Jurkat, Clone E6-1 (cell line): Measurements from ENCODE around the gene ANKRD55.
"Not testable (repeated sequence)": the region's sequence is repeated elsewhere in the genome, so short reads cannot be mapped to it uniquely, and the experiment has no call there.

Experiments
- DNase-seq: peaks from one replicate; pipeline ENCODE4 v3.0.0-alpha.2; 2011; ENCODE audit warnings: low read depth, low spot score
- H3K4me3 ChIP-seq: 2 replicates; pipeline ENCODE4 v1.5.1; 2011; ENCODE audit warnings: mild to moderate bottlenecking, low read length, control low read depth, moderate library complexity

Gene ANKRD55

GRCh38 chr5:56257010-56257409 is 23.9 kb upstream of the ANKRD55 start:
- H3K4me3 ChIP-seq, result no peak overlapping the region
- DNase-seq, result no peak

GRCh38 chr5:56255502-56255901 is 22.4 kb upstream of the ANKRD55 start:
- H3K4me3 ChIP-seq, result no peak overlapping the region
- no peak for DNase-seq

- H3K4me3 ChIP-seq, result no peak overlapping the region
- DNase-seq, result no peak
Observed at GRCh38 chr5:56253924-56254323, 20.8 kb upstream of the ANKRD55 start.

- H3K4me3 ChIP-seq, result no peak overlapping the region
- no peak for DNase-seq
Observed at GRCh38 chr5:56253126-56253525, 20.0 kb upstream of the ANKRD55 start.

- no peak overlapping the region for H3K4me3 ChIP-seq
- DNase-seq, result no peak
Observed at GRCh38 chr5:56251918-56252553, 18.9 kb upstream of the ANKRD55 start.

- DNase-seq, result no peak
- no peak overlapping the region for H3K4me3 ChIP-seq
Observed at GRCh38 chr5:56251440-56251839, 18.3 kb upstream of the ANKRD55 start.

GRCh38 chr5:56250011-56250410 is 16.9 kb upstream of the ANKRD55 start:
- DNase-seq, result no peak
- H3K4me3 ChIP-seq, result no peak overlapping the region

GRCh38 chr5:56249085-56249484 is 16.0 kb upstream of the ANKRD55 start:
- H3K4me3 ChIP-seq, DNase-seq: not testable (repeated sequence)

GRCh38 chr5:56247592-56247991 is 14.5 kb upstream of the ANKRD55 start:
- no peak for DNase-seq
- no peak overlapping the region for H3K4me3 ChIP-seq

GRCh38 chr5:56246769-56247168 is 13.6 kb upstream of the ANKRD55 start:
- DNase-seq, result no peak
- no peak overlapping the region for H3K4me3 ChIP-seq

- H3K4me3 ChIP-seq, result no peak overlapping the region
Observed at GRCh38 chr5:56245481-56245880, 12.4 kb upstream of the ANKRD55 start.

GRCh38 chr5:56244627-56245026 is 11.5 kb upstream of the ANKRD55 start:
- no peak overlapping the region for H3K4me3 ChIP-seq
- DNase-seq, result no peak

More at GRCh38 chr5:56245481-56245880, 12.4 kb upstream of the ANKRD55 start:
- no peak for DNase-seq

GRCh38 chr5:56242271-56242670 is 9.1 kb upstream of the ANKRD55 start:
- DNase-seq, H3K4me3 ChIP-seq: not testable (repeated sequence)

GRCh38 chr5:56232538-56232937 is 592 bp downstream of the ANKRD55 start:
- H3K4me3 ChIP-seq, result no peak overlapping the region

GRCh38 chr5:56230576-56230975 is 2.6 kb downstream of the ANKRD55 start:
- no peak overlapping the region for H3K4me3 ChIP-seq
- no peak for DNase-seq

More at GRCh38 chr5:56232538-56232937, 592 bp downstream of the ANKRD55 start:
- DNase-seq, result no peak

- peak; percentile 48 for DNase-seq
- no peak overlapping the region for H3K4me3 ChIP-seq
Observed at GRCh38 chr5:56229111-56229510, 4.0 kb downstream of the ANKRD55 start.

GRCh38 chr5:56228631-56229030 is 4.5 kb downstream of the ANKRD55 start:
- no peak for DNase-seq

GRCh38 chr5:56227691-56228090 is 5.4 kb downstream of the ANKRD55 start:
- no peak overlapping the region for H3K4me3 ChIP-seq
- no peak for DNase-seq

More at GRCh38 chr5:56228631-56229030, 4.5 kb downstream of the ANKRD55 start:
- no peak overlapping the region for H3K4me3 ChIP-seq

GRCh38 chr5:56223298-56223697 is 9.8 kb downstream of the ANKRD55 start:
- not testable (repeated sequence) for DNase-seq, H3K4me3 ChIP-seq

GRCh38 chr5:56221601-56222000 is 11.5 kb downstream of the ANKRD55 start:
- DNase-seq, H3K4me3 ChIP-seq: not testable (repeated sequence)
